ENCODE results near the gene SRCIN1. TPM values are rescaled to one million over a fixed set of nuclear protein-coding genes. Genes with fewer than 3 reads are reported as not detected.

The SRCIN1 gene
- total RNA-seq, 1 experiment from 2014 or later = 25.8 TPM

DNA sequence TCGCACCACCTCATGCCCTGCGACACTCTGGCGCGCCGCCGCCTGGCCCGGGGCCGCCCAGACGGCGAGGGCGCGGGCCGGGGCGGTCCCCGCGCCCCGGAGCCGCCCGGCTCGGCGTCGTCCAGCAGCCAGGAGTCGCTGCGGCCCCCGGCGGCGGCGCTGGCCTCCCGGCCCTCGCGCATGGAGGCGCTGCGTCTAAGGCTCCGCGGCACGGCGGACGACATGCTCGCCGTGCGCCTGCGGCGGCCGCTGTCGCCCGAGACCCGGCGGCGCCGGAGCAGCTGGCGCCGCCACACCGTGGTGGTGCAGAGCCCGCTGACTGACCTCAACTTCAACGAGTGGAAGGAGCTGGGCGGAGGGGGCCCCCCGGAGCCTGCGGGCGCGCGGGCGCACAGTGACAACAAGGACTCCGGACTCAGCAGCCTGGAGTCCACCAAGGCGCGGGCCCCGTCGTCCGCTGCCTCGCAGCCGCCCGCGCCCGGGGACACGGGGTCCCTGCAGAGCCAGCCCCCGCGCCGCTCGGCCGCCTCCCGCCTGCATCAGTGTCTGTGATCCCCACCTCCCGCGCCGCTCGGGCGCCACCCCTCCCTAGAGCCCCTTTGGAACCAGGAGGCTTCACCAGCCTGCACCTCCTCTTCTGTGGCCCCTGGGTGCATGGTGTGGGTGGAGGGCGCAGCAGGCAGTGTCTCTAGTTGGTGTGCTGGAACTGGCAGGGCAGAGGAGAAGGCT, 95.2 kb downstream of the SRCIN1 start:
- Histone ChIP-seq H3K27me3 (replicated peaks; ENCODE audit: control insufficient read depth, insufficient read depth, low read length) (peaks cover 3% of the 10 kb centered on the region), H3K4me3 (ENCODE audit: low read depth, low read length) (peak overlapping the region; percentile 51), H3K36me3 (ENCODE audit: control insufficient read depth, insufficient read depth, low read length) (no peaks in the 10 kb centered on the region), H3K9me3 (no peaks in the 10 kb centered on the region; the same call in 1 of the 2 replicates), H3K4me1 (peaks cover 18% of the 10 kb centered on the region)
- POLR2A ChIA-PET = no interaction called here
- DNase-seq = peak; percentile 67 to 86
- Mint-ChIP-seq H3K27ac (ENCODE audit: unreplicated experiment) (peak overlapping the region; percentile 70), H3K27me3 (ENCODE audit: insufficient read depth, unreplicated experiment) (peaks cover 9% of the 10 kb centered on the region), H3K4me1 (ENCODE audit: low read depth, unreplicated experiment) (peaks cover 14% of the 10 kb centered on the region), H3K9me3 (ENCODE audit: unreplicated experiment) (no peaks in the 10 kb centered on the region), H3K4me3 (ENCODE audit: unreplicated experiment) (peak overlapping the region; percentile 72), H3K36me3 (ENCODE audit: insufficient read depth, unreplicated experiment) (peaks cover 61% of the 10 kb centered on the region)
- CTCF ChIA-PET = interaction anchor here (0.7 to 3.6 kb wide), 5 partner anchors 48 to 157 kb away, joined by 3 to 63 read pairs (median 18); no protein-coding TSS in a partner anchor
- BruUV-seq (replicated peaks) = no TSS peak
- intact Hi-C loops (cut with micrococcal nuclease; ENCODE audit: unreplicated experiment) = loop anchor here (5.0 kb wide), 2 partner anchors 47 to 157 kb away; no protein-coding TSS in a partner anchor
- TF ChIP-seq, protein P1, sequence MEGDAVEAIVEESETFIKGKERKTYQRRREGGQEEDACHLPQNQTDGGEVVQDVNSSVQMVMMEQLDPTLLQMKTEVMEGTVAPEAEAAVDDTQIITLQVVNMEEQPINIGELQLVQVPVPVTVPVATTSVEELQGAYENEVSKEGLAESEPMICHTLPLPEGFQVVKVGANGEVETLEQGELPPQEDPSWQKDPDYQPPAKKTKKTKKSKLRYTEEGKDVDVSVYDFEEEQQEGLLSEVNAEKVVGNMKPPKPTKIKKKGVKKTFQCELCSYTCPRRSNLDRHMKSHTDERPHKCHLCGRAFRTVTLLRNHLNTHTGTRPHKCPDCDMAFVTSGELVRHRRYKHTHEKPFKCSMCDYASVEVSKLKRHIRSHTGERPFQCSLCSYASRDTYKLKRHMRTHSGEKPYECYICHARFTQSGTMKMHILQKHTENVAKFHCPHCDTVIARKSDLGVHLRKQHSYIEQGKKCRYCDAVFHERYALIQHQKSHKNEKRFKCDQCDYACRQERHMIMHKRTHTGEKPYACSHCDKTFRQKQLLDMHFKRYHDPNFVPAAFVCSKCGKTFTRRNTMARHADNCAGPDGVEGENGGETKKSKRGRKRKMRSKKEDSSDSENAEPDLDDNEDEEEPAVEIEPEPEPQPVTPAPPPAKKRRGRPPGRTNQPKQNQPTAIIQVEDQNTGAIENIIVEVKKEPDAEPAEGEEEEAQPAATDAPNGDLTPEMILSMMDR (IDR thresholded peaks at IDR 0.05; ENCODE audit: insufficient read depth in 1 of 2, low read depth in 1 of 2, low read length in 1 of 2, severe bottlenecking in 1 of 2, unreplicated experiment in 1 of 2) = peak in 1 of 2 experiments; percentile 22

DNA sequence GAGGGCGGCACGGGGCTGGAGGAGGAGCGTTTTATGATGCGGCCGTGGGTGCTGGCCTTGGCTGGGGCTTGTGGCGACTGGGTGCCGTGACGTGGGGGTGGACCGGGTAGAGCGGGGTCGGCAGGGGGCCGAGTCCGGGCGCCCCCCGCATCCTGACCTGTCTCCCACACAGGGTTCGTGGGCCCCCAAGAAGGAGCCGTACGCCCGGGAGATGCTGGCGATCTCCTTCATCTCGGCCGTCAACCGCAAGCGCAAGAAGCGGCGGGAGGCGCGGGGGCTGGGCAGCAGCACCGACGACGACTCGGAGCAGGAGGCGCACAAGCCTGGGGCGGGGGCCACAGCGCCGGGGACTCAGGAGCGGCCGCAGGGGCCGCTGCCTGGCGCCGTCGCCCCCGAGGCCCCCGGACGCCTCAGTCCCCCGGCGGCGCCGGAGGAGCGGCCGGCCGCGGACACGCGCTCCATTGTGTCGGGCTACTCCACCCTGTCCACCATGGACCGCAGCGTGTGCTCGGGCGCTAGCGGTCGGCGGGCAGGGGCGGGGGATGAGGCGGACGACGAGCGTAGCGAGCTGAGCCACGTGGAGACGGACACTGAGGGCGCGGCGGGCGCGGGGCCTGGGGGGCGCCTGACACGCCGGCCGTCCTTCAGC, 95.9 kb downstream of the SRCIN1 start:
- BruUV-seq (replicated peaks) = no TSS peak

More for the DNA sequence above, 95.9 kb downstream of the SRCIN1 start:
- Mint-ChIP-seq H3K4me1 (ENCODE audit: low read depth, unreplicated experiment) (peaks cover 14% of the 10 kb centered on the region), H3K27ac (ENCODE audit: unreplicated experiment) (peak overlapping the region; percentile 77), H3K4me3 (ENCODE audit: unreplicated experiment) (peak overlapping the region; percentile 72), H3K9me3 (ENCODE audit: unreplicated experiment) (no peaks in the 10 kb centered on the region), H3K27me3 (ENCODE audit: insufficient read depth, unreplicated experiment) (peaks cover 9% of the 10 kb centered on the region), H3K36me3 (ENCODE audit: insufficient read depth, unreplicated experiment) (peaks cover 68% of the 10 kb centered on the region)
- H3K27me3 ChIP-seq (replicated peaks; ENCODE audit: control insufficient read depth, insufficient read depth, low read length) = peaks cover 3% of the 10 kb centered on the region
- POLR2A ChIA-PET = interaction anchor here (0.6 kb wide), 1 partner anchor 242 kb away, joined by 3 read pairs; no protein-coding TSS in a partner anchor
- DNase-seq = peak; percentile 56 to 64
- H3K4me3 ChIP-seq (ENCODE audit: low read depth, low read length) = peak overlapping the region; percentile 51
- CTCF ChIA-PET = interaction anchor here (0.6 to 3.6 kb wide), 19 partner anchors 10 to 176 kb away, joined by 3 to 63 read pairs (median 4); no protein-coding TSS in a partner anchor
- H3K4me1 ChIP-seq = peaks cover 18% of the 10 kb centered on the region
- no peaks in the 10 kb centered on the region for H3K9me3 ChIP-seq
- intact Hi-C loops (cut with micrococcal nuclease; ENCODE audit: unreplicated experiment) = loop anchor here (1.0 to 5.0 kb wide), 3 partner anchors 18 to 157 kb away; no protein-coding TSS in a partner anchor
- TF ChIP-seq, protein P1 (IDR thresholded peaks at IDR 0.05; ENCODE audit: insufficient read depth in 1 of 2, low read depth in 1 of 2, low read length in 1 of 2, severe bottlenecking in 1 of 2, unreplicated experiment in 1 of 2) = no peak
- H3K36me3 ChIP-seq (ENCODE audit: control insufficient read depth, insufficient read depth, low read length) = no peaks in the 10 kb centered on the region
